SU-DHL-6 (cell line): Measurements from ENCODE around the gene DCAF10.
"Not testable (repeated sequence)": the region's sequence is repeated elsewhere in the genome, so short reads cannot be mapped to it uniquely, and the experiment has no call there.

Experiments
- H2AFZ ChIP-seq: fragments of 200-600 bp; sonication (generic); 2 replicates; pipeline ENCODE4 v1.6.1; 2014; ENCODE audit warnings: low read depth, mild to moderate bottlenecking, moderate library complexity, mixed read lengths, antibody characterized with exemption, low read length; ENCODE audit not compliant: severe bottlenecking
- H3F3A ChIP-seq: fragments of 200-600 bp; shearing (Covaris generic); 2 replicates; pipeline ENCODE4 v1.6.0; 2016; ENCODE audit warnings: antibody characterized with exemption, mild to moderate bottlenecking; ENCODE audit not compliant: insufficient read depth
- H3K27ac ChIP-seq: fragments of 200-600 bp; sonication (generic); 2 replicates; pipeline ENCODE4 v1.5.1; 2016; ENCODE audit warnings: low read depth, mild to moderate bottlenecking, low read length, moderate library complexity, mixed read lengths
- H3K27me3 ChIP-seq: fragments of 200-600 bp; sonication (generic), shearing (Covaris generic); 2 replicates; pipeline ENCODE4 v1.6.0; 2014; ENCODE audit warnings: mild to moderate bottlenecking, low read length
- H3K36me3 ChIP-seq: fragments of 200-600 bp; sonication (generic); 2 replicates; pipeline ENCODE4 v1.6.1; 2014; ENCODE audit warnings: mild to moderate bottlenecking, low read length, mixed read lengths
- H3K4me2 ChIP-seq: fragments of 300-600, 200-600 bp; shearing (Covaris generic), sonication (generic); 2 replicates; pipeline ENCODE4 v1.6.0; 2014; ENCODE audit warnings: low read length, low read depth, mild to moderate bottlenecking; ENCODE audit not compliant: poor library complexity, severe bottlenecking
- H3K4me3 ChIP-seq: fragments of 200-600 bp; sonication (generic); 2 replicates; pipeline ENCODE4 v1.5.1; 2014; ENCODE audit warnings: antibody characterized with exemption, low read length, mild to moderate bottlenecking, mixed read lengths; ENCODE audit not compliant: insufficient read depth, poor library complexity, severe bottlenecking
- H3K79me2 ChIP-seq: fragments of 200-600 bp; sonication (generic); 2 replicates; pipeline ENCODE4 v1.6.1; 2014; ENCODE audit warnings: mild to moderate bottlenecking, low read length, moderate library complexity; ENCODE audit not compliant: insufficient read depth
- H3K9ac ChIP-seq: fragments of 200-600 bp; sonication (generic); 2 replicates; pipeline ENCODE4 v1.7.0; 2014; ENCODE audit warnings: mild to moderate bottlenecking, low read length
- H3K9me2 ChIP-seq: fragments of 200-600 bp; sonication (generic); replicated peaks from 2 replicates; pipeline ENCODE4 v1.6.1; 2014; ENCODE audit warnings: low read length; ENCODE audit not compliant: insufficient read depth
- H3K9me3 ChIP-seq: fragments of 200-600 bp; sonication (generic); 2 replicates; pipeline ENCODE4 v1.6.1; 2014; ENCODE audit warnings: low read length, mixed read lengths; ENCODE audit not compliant: insufficient read depth
- H4K20me1 ChIP-seq: fragments of 200-600 bp; sonication (generic); 2 replicates; pipeline ENCODE4 v1.6.1; 2014; ENCODE audit warnings: low read depth, mild to moderate bottlenecking, antibody characterized with exemption, low read length, moderate library complexity, mixed read lengths
- CTCF ChIP-seq: fragments of 200-600 bp; sonication (generic); IDR thresholded peaks from one replicate; pipeline ENCODE4 v1.5.1; 2017; ENCODE audit warnings: antibody characterized with exemption, mild to moderate bottlenecking, low read length, moderate library complexity; ENCODE audit not compliant: insufficient read depth, poor library complexity, severe bottlenecking
- EZH2phosphoT487 ChIP-seq: fragments of 200-600 bp; sonication (generic), shearing (Covaris generic); conservative IDR thresholded peaks from 2 replicates; pipeline ENCODE4 v1.6.1; 2018; ENCODE audit warnings: mild to moderate bottlenecking, antibody characterized with exemption, low read length, moderate library complexity, mixed read lengths

DCAF10 gene

GRCh38 chr9:37889536-37889935 lies 88.9 kb downstream of the DCAF10 start:
- H2AFZ ChIP-seq, result no peak overlapping the region
- no peaks in the 10 kb centered on the region for H3K9me3 ChIP-seq
- no peaks in the 10 kb centered on the region for H4K20me1 ChIP-seq
- H3K27me3 ChIP-seq, result no peaks in the 10 kb centered on the region
- H3K4me3 ChIP-seq, result no peak overlapping the region
- no peak overlapping the region for H3K4me2 ChIP-seq
- no peak overlapping the region for H3K27ac ChIP-seq
- H3K9ac ChIP-seq, result no peak overlapping the region
- TF ChIP-seq EZH2phosphoT487 (no peak), CTCF (no peak)
- H3F3A ChIP-seq, result no peaks in the 10 kb centered on the region
- H3K9me2 ChIP-seq, result no peaks in the 10 kb centered on the region
- peaks cover 11% of the 10 kb centered on the region; the same call in 1 of the 2 replicates for H3K36me3 ChIP-seq
- no peaks in the 10 kb centered on the region for H3K79me2 ChIP-seq

GRCh38 chr9:37891042-37891441 lies 90.4 kb downstream of the DCAF10 start:
- not testable (repeated sequence) for H3F3A ChIP-seq, H3K79me2 ChIP-seq, H3K9me3 ChIP-seq

GRCh38 chr9:37892063-37892462 lies 91.5 kb downstream of the DCAF10 start:
- H4K20me1 ChIP-seq, result no peaks in the 10 kb centered on the region
- H3K4me2 ChIP-seq, result no peak overlapping the region
- no peak overlapping the region for H3K9ac ChIP-seq
- no peaks in the 10 kb centered on the region for H3F3A ChIP-seq
- no peak overlapping the region for H3K4me3 ChIP-seq
- peaks cover 15% of the 10 kb centered on the region; the same call in 1 of the 2 replicates for H3K36me3 ChIP-seq
- H3K79me2 ChIP-seq, result no peaks in the 10 kb centered on the region
- H3K27ac ChIP-seq, result no peak overlapping the region
- no peaks in the 10 kb centered on the region for H3K9me2 ChIP-seq
- no peaks in the 10 kb centered on the region for H3K27me3 ChIP-seq
- H2AFZ ChIP-seq, result no peak overlapping the region
- TF ChIP-seq EZH2phosphoT487 (no peak), CTCF (no peak)
- H3K9me3 ChIP-seq, result no peaks in the 10 kb centered on the region

More at GRCh38 chr9:37891042-37891441, 90.4 kb downstream of the DCAF10 start:
- H3K9ac ChIP-seq, H3K4me3 ChIP-seq, H3K27ac ChIP-seq, H2AFZ ChIP-seq, H3K4me2 ChIP-seq, H3K27me3 ChIP-seq, H3K9me2 ChIP-seq, H4K20me1 ChIP-seq: not testable (repeated sequence)
- H3K36me3 ChIP-seq, result peaks cover 12% of the 10 kb centered on the region; the same call in 1 of the 2 replicates

- Histone ChIP-seq H3K4me3 (no peak overlapping the region), H3K27ac (no peak overlapping the region), H3F3A (no peaks in the 10 kb centered on the region), H2AFZ (no peak overlapping the region), H3K27me3 (no peaks in the 10 kb centered on the region), H3K79me2 (peaks cover 12% of the 10 kb centered on the region), H3K9me2 (no peaks in the 10 kb centered on the region), H3K9me3 (no peaks in the 10 kb centered on the region), H3K36me3 (peaks cover 7% of the 10 kb centered on the region; the same call in 1 of the 2 replicates), H4K20me1 (no peaks in the 10 kb centered on the region), H3K9ac (no peak overlapping the region), H3K4me2 (no peak overlapping the region)
- TF ChIP-seq CTCF (no peak), EZH2phosphoT487 (no peak)
Measured at GRCh38 chr9:37897665-37898064, 97.1 kb downstream of the DCAF10 start.
